Stimulated activated CD8-positive, alpha-beta memory T cell treated with anti-CD3 and anti-CD28 coated beads, Interleukin-15, amount 100 ng/mL, for 24 hours (primary cell): ENCODE results near the gene TRIM26.
"Not testable (repeated sequence)": the region's sequence is repeated elsewhere in the genome, so short reads cannot be mapped to it uniquely, and the experiment has no call there.

Source experiments
- DNase-seq: peaks from one replicate; pipeline ENCODE4 v3.0.0-alpha.2; 2020; ENCODE audit warnings: low read depth

TRIM26 gene

DNA sequence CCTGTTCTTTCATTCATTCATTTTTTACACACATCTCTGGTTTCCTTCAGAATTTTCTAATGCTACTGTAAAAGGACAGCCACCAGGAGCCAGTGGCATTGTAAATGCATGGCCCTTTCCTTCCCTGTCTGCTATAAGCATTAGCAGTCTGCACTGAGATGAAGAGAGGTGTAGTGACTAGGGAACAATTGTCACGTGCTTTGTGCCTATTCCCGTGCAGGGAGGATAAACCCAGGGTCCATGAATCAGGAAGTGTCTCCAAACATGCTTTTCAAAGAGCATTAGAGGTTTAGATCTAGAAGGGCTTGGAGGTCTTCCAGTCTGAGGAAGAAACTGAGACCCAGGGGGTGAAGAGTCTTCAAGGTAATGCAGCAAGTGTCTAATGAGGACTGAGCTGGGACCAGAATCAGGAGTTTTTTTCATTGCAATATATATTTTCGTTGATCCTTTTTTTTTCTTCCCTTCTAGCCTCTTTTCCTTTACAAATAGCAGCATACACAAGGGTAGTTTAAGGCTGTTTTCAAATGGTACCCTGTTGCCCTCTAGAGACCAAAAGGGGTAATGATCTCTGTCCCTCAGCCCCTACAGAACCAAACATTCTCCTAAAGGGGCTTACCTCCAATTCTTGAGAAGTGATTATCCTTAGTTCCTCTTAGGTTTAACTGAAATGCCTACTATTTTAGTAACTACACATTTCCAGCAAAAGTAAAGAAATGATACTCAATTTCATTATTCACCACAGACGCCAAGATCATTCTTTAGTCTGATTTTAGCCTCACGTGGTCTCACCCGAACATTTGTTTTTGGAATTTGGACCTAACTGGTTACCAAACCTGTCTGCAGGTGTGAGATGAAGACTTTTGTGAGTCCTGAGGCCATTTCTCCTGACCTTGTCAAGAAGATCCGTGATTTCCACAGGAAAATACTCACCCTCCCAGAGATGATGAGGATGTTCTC, 43.3 kb downstream of the TRIM26 start:
- DNase-seq: no peak

DNA sequence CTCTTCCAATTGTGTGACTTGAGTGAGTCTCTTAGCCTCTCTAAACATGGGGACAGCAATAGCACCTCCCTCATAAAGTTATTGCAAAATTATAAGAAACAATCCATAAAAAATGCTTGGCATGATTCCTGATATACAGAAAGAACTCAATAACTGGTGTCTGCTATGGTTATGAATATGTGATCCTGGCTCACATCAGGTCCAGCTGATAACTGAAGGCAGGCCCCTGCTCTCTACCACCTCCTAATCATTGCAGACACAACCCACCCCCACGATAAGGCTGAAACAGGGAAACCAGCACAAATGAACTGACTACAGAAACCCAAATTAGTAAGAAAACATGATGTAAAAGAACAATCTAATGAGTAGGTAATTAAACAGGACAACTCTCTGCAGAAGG, 44.5 kb downstream of the TRIM26 start:
- no peak for DNase-seq

DNA sequence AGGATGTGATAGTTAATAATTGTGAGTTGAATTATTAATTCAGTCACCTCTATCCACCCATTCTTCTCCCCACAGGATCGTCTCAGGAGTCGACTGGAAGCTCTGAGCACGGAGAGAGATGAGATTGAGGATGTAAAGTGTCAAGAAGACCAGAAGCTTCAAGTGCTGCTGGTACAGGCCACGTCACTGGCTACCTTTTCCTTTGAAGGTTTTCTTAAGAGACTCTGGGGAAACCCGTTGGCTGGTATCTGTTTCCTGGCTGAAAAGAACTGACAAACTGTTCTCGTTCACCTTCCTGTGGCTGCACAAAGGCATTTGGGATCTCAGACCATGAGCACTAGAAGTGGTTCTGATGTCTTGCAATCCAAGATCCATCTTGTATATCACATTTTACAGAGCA, 46.1 kb downstream of the TRIM26 start:
- no peak for DNase-seq

DNA sequence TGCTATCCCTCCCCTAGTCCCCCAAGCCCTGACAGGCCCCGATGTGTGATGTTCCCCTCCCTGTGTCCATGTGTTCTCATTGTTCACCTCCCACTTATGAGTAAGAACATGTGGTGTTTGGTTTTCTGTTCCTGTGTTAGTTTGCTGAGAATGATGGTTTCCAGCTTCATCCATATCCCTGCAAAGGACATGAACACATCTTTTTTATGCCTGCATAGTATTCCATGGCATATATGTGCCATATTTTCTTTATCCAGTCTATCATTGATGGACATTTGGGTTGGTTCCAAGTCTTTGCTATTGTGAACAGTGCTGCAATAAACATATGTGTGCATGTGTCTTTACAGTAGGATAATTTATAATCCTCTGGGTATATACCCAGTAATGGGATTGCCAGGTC, 48.0 kb downstream of the TRIM26 start:
- not testable (repeated sequence) for DNase-seq

DNA sequence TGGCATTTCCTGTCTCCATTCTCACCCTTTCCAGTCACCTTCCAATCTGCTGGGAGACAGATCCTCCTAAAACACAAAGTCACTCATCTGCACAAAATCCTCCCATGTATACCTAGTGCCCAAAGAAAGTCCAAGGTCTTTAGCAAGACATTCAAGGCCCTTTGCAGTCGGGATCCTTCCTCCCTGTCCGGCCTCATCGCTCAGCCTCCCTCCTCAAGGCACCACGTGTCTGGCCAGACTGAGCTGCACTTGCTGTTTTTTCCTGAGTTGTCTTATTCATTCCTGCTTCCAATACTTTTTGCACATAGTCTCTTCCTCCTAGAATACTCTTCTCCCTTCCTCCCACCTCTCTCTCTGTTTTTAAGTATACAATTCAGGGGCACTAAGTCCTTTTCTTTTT, 48.5 kb downstream of the TRIM26 start:
- DNase-seq: no peak

DNA sequence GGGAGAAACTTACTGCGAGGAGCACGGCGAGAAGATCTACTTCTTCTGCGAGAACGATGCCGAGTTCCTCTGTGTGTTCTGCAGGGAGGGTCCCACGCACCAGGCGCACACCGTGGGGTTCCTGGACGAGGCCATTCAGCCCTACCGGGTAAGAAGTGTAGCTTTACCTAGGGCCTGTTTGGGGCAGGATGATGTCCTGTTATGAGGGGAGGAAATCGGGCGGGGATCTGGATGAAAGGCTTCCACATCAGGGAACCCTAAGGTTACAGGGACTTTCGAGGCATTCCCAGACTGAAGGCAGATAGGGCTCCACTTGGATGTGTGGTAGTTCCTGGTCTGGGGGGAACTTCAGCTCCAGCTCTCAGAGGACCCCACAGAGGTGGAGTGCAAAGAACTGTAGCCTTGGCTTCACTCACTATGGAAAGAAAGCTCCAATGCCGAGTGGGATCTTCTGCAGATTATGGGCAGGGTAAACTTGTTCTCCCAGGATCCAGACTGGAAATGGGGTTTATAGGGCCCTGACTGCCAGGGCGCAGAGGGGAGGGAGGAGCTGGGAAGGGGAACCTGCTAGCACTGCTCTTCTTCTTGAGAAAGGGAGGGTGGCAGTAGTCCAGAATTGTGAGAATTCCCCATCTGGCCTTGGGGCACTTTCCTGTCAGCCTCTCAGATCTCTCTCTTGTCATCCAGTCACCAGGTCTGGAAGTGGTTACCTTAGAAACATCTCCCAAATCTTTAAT, 49.1 kb downstream of the TRIM26 start:
- no peak for DNase-seq

DNA sequence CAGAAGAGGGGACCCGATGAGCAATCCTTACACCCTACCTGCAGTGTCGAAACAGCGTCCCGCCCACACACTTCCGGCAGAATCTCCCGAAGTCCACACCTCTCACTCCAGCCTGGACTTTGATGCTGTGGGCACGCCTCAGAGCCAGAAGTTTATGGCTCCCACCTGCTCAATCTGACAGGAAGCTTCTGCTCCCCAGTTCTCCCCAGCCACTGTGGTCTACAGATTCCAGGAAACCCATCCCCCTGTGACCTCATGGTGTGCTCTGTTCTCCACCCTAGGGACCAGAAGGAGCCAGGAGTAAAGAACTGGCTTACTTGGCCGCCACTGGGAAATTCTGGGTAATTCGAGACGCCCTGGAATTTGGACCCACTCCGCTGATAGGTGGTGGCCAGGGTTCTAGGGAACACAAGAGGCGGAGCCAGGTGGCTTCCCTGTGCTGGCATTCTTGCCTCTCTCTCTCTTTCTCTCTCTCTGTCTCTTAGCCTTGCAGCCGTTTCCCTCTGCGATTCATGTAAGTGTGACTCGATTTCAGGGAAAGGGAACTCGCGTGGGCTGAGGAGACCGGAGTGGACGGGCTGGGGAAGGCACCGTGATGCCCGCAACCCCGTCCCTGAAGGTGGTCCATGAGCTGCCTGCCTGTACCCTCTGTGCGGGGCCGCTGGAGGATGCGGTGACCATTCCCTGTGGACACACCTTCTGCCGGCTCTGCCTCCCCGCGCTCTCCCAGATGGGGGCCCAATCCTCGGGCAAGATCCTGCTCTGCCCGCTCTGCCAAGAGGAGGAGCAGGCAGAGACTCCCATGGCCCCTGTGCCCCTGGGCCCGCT, 49.9 kb downstream of the TRIM26 start, which contains the start of gene TRIM15:
Gene TRIM15, plus strand, starts transcription at position 457 of the 828 bp plus-strand sequence. Its CDS starts 139 bp downstream, at position 596.
- peak; percentile 16 for DNase-seq

DNA sequence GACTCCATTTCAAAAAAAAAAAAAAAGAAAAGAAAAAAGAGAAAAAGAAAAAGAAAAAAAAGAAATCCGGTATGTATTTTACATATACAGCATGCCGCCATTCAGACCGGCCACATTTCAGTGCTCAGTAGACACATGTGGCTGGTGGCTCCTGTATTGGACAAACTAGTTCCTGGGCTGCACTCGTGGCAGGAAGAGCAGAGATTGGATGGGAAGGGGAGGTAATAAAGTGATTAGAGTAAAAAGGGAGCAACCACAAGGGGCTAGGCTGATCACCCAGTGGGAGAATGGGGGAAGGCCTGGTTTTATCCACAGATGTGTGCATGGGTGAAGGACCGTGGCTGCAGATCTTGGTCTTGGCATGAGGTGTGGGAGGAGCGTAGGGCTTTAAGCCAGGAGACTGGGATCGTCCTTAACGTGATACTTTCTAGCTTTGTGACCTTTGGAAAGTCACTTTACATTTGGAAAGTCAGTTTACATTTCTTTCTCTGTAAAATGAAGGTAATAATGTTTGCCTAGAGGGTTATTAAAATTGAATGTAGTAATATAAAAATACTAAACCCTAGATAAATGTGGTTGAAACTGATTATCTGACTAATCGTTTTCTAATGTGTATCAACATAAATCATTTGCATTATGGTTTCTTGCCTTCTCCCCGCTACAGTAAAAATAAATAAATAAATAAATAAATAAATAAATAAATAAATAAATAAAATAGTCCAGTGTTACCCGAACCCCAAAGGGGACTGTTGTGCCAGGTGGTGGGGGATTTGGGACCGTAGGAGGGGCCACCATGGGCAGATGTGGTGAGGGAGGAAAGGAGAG, 50.7 kb downstream of the TRIM26 start:
- DNase-seq: no peak

DNA sequence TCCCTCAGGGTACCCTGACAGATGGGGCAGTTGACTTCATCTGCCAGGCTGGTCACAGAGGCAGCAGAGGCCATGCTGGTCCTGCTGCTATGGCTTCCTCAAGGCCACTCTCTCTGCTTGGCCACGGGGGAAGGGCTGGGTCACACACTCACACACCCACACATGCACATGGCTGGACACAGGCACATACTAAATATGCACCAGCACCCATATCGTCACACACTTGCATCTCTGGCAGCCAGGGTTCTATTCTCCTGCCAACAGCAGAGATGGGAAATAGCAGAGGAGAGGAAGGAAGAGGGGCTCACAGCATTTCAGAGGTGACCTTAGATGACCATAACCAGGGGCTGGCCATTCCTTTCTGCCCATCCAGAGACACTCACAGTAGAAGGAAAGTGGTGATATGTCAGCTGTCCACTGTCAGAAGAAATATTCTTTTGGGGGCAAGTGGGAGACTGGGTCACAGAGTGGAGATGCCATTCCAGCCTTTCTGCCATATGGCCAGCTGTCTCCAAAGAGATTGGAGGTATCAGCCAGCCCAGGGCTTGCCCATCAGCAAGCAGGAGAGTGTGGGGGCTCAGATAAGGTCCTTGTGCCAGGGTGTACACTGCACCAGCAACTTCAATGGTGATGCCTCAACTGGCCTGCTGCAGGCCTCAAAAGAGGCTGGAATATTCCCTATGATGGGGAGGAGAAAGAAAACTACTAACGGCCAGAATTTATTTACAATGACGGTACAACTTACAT, 52.2 kb downstream of the TRIM26 start, which contains the start of gene TRIM10:
Gene TRIM10, minus strand, starts transcription at position 427 of the 747 bp plus-strand sequence. Its CDS starts 353 bp downstream, at position 74.
- DNase-seq: no peak

DNA sequence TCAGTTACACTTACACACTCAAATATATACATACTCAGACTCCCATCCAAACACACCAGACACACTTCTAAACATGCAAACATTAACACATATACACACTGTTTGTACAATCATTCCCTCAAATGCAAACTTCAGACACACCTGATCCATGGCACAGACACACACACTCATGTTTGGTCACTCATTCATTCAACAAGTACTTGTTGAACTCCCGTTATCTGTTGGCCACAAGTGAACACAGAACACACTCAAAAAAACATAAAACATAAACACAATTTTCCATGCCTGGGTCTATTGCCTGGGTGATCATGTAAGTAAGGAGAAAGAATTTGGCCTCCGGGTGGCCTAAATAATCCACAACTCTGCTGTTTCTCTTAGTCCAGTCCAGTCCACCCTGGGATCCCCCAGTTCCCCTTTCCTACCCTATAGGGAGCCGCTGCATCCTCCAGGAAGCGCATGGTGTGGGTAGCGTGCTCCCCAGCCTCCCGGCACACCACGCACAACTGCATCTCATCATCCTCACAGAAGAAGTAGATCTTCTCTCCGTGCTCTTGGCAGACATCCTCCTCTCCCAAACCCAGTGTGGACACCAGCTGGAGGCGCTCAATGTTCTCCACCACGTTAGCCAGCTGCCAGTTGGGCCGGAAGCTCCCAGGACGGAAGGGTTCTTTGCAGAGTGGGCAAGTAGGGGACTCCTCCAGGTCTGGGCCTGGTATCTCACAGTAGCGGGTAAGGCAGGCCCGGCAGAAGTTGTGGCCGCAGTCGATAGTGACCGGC, 53.0 kb downstream of the TRIM26 start:
- no peak for DNase-seq

DNA sequence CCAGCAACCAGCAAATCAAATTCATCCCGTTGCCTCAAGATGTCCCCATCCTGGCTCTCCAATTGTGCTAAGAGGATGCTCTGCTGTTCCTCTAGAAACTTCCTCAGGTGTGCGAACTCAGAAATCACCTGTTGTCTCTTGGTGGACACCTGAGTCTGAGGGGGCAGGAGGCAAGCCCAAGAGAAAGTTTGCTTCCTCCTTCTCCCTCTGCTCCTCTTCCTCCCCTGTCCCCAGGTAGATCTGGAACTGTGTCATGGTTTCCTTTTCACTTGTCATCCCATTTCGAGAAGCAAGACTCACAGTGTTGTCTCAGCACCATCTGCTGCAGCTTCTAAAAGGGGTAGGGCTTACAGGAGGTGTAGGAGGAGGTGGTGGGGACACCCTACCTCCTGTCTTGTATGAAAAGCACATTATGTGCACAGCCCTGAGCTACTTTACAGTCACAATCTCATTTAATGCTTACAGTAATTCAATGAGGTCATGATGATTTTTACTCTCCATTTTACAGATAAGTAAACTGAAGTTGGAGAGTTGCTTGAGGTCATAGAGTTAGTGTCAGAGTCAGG, 54.6 kb downstream of the TRIM26 start:
- no peak for DNase-seq

DNA sequence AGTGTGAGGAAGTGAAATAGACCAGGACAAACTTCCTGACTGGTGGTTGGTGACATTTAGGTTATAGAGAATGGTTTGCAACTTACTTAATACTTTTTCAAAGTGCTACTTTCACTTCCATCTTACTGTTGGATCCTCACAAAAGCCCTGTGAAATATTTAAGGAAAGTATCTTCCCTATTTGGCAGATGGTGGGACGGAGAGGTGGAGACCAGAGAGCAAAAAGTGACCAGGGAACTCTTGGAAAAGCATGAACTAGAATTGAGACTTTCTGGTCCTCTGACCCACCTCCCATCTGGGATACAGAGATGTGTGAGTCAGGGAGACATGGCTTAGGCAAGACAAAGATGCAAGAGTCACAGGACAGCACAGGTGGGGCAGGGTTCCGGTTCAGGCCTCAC, 55.2 kb downstream of the TRIM26 start:
- DNase-seq: no peak

DNA sequence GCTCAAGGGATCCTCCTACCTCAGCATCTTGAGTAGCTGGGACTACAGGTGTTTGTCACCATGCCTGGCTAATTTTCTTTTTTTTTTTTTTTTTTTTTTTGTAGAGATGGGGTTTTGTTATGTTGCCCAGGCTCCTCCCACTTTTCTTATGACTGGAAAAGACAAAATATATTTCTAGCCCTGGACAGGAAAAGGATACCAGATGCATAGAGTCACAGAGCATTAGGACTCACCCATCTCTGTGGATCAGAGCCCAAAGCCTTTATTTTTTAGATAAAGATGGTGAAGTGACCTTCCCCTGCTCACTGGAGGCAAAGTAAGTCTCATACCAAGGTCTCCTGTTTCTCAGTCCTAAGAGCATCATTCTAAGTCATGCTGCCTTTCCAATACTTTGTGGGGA, 55.6 kb downstream of the TRIM26 start:
- no peak for DNase-seq

DNA sequence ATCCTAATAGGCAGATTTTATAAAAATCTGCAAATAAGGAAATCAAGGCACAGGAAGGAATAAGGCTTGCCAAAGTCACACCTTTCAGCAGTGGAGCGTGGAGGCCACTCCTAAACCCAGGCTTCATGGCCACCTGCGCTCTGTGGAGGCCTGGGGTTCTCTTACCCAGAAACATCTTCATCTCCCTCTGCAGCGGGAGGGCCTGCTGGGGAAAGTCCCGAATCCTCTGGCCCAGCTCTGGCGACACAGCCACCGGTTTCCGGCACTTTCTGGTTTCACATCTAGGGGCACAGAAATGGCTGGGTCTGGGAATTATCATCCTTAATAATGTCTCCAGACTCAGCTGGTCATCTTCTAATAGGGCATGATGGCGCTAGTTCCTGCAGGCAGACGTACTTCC, 56.4 kb downstream of the TRIM26 start:
- DNase-seq: no peak

DNA sequence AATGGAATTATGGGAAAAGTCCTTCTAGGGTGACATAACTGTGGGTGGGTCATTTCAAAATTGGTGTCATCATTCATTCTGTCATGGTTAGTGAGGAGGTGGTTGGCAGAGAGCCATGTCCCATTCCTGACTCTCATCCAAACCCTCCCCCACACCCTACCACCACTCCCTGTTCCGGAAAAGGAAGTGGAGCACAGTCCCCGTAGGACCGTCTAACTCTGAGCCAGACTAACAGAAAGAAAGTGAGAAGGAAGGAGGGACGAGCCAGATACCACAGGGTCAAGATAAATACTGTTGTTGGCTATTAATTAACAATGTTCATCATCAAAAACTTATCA, 57.0 kb downstream of the TRIM26 start:
- no peak for DNase-seq

DNA sequence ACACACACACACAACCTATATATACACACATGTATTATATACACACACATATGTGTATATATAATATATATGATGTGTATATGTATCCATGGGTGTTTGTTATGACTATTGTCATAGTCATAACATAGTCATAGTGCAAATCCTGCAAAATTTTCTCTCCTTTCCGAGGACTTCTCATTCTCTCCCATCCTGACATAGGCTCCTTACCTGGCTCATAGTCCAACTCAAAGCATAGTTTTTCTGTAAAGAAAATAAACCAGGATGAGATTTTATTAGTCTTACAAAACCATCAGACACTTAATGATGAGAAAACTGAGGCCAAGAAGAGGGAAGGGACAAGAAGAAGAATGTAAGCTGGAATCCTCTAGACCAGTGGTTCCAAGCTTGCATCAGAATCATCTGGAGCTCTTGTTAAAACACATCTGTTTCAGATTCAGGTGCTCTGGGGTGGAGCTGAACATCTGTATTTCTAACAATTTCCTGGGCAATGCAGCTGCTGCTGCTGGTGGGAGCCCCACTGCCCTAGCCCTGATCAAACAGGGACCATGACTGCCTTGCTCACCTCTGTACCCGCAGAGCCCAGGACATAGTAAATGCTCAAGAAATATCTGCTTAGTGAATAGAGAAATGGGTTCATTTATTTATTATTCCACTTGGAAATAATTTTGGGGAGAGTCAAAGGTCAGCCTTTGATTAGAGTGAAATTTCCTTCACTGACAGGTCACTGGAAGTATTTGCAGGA, 57.5 kb downstream of the TRIM26 start:
- no peak for DNase-seq

DNA sequence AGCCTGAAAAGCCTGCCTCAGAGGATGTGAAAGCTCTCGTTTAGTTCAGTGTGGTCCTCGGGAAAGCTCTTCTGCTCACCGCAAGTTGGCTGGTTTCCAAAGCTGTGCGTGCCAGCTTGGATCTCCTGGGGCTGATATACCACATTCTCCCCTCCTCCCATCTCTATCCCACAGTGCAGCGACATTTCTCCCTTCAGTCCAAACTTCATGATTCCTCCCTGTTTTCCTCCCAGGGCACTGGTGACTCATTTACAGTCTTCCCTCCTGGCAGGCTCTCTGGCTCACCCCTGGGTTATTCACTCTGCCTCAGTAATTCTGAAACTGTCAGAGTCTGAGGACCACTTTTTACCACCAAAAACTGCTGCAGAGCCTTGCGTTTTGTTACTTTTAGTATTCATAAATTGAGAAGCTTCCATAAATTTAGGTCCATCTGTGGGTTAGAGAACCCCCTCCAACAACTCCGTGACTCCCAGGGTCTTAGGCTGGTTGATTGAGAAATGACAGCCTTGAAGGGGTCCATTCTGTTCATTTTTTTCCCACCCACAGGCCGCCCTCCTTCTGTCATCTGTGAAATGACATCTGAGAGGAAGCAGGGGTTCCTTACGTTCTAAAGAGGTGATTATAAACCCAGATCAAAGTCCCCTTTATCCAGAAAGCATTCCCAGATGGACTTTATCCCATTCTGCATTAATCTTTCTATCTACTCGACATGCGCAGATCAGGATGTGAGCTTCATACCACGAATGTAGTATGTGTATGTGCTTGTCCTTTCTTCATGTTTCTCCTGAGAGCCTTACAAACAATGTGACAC, 58.3 kb downstream of the TRIM26 start:
- no peak for DNase-seq

DNA sequence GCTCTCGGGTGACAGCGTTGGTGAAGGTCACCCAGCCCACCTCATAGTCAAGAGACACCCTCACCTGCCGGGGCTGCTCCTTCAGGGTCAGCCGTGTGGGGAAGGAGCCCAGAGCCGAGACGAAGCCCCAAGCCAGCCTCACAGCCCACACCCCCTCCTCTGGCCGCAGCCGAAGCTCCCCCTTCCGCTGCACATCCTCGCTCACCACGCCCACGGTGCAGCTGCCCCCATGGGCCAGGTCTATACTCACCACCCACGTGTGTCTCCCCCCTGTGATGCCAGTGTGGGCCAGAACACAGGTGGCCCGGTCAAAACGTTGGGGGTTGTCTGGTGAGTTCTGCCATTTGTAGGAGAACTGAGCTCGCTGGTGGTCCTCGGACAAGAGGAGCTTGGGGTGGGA, 59.1 kb downstream of the TRIM26 start:
- no peak for DNase-seq
